ENCODE results near the gene ROBO2. TPM values are rescaled to one million over a fixed set of nuclear protein-coding genes. Genes with fewer than 3 reads are reported as not detected.

ROBO2 gene
- total RNA-seq, 6 donors from 2014 or later, result 12.0 to 29.1 (median 14.0) TPM

DNA sequence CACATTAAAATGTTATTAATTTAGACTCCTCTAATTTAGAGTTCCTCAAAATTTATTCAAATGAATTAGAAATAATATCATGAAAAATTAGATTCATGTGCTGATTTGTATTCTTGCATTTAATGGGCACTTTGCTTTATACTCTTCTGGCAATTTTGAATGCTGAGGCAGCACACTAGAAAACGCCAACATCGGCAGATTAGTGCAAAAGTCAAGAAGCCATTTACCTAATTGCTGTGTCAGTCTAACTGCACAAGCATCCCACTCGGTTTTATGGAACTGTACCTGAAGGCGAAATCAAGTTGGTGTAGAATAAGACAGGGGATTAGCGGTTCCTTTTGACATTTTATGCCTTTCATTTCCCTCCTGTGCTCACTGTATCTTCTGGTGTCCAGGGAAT is 382.0 kb downstream of the ROBO2 start:
- H3K27ac ChIP-seq, result no peak overlapping the region
- H3K4me1 ChIP-seq, result no peaks in the 10 kb centered on the region
- DNase-seq, result no peak
- no peaks in the 10 kb centered on the region for H3K27me3 ChIP-seq
- WGBS, 2 donors, result 85 to 87% methylated on average over 5 of the region's 5 CpGs
- no peak overlapping the region for H3K4me3 ChIP-seq
- H3K36me3 ChIP-seq, result no peaks in the 10 kb centered on the region
- TF ChIP-seq POLR2AphosphoS5 (IDR thresholded peaks at IDR 0.05) (no peak), EP300 (IDR thresholded peaks at IDR 0.05) (no peak), POLR2A (IDR thresholded peaks at IDR 0.05) (no peak)
- TF ChIP-seq, protein P1, sequence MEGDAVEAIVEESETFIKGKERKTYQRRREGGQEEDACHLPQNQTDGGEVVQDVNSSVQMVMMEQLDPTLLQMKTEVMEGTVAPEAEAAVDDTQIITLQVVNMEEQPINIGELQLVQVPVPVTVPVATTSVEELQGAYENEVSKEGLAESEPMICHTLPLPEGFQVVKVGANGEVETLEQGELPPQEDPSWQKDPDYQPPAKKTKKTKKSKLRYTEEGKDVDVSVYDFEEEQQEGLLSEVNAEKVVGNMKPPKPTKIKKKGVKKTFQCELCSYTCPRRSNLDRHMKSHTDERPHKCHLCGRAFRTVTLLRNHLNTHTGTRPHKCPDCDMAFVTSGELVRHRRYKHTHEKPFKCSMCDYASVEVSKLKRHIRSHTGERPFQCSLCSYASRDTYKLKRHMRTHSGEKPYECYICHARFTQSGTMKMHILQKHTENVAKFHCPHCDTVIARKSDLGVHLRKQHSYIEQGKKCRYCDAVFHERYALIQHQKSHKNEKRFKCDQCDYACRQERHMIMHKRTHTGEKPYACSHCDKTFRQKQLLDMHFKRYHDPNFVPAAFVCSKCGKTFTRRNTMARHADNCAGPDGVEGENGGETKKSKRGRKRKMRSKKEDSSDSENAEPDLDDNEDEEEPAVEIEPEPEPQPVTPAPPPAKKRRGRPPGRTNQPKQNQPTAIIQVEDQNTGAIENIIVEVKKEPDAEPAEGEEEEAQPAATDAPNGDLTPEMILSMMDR (IDR thresholded peaks at IDR 0.05), result no peak
- H3K9me3 ChIP-seq, result no peaks in the 10 kb centered on the region
- ATAC-seq (ENCODE audit: low FRiP score in 2 of 2), result no peak

DNA sequence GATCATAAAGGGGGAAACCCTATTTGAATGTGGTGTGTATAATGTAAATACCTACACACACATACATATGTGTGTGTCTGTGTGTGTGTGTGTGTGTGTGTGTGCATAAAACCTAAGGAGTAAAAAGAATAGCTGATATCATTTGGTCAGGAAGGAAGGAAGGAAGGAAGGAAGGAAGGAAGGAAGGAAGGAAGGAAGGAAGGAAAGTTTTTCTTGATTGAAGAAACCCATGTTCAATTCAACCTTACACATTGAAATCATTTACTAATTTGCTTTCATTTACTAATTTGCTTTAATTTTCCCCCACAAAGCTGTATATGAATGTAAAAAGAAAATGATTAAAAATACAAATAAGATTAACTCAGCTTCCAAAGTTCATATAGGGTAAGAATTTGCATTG is 386.6 kb downstream of the ROBO2 start:
- Histone ChIP-seq H3K4me1 (no peaks in the 10 kb centered on the region), H3K9me3 (no peaks in the 10 kb centered on the region), H3K27me3 (no peaks in the 10 kb centered on the region), H3K36me3 (no peaks in the 10 kb centered on the region), H3K4me3 (no peak overlapping the region), H3K27ac (no peak overlapping the region)
- DNase-seq (no peak), ATAC-seq (ENCODE audit: low FRiP score in 2 of 2) (no peak)
- no peak for TF ChIP-seq POLR2AphosphoS5 (IDR thresholded peaks at IDR 0.05)
- TF ChIP-seq EP300 (IDR thresholded peaks at IDR 0.05), result no peak
- TF ChIP-seq, protein P1 (IDR thresholded peaks at IDR 0.05), result no peak
- no peak for TF ChIP-seq POLR2A (IDR thresholded peaks at IDR 0.05)

DNA sequence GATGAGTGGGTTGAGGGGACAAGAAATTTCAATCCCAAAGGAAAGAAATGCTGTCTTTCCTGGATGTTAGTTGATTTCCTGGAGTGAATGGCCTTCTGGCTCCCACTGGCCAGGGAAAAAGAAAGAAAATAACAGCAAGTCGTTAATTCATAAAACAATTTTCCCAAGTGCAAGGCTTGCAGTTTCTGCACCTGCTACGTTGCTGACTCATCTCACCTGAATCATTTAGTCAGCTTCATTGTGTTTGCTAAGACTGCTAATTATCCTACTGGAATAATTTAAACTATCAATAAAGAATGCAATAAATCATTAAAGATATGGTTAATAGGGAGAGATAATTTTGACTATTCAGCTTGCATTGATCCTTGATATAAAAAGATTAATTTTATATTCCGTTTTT is 387.6 kb downstream of the ROBO2 start:
- DNase-seq, result no peak

DNA sequence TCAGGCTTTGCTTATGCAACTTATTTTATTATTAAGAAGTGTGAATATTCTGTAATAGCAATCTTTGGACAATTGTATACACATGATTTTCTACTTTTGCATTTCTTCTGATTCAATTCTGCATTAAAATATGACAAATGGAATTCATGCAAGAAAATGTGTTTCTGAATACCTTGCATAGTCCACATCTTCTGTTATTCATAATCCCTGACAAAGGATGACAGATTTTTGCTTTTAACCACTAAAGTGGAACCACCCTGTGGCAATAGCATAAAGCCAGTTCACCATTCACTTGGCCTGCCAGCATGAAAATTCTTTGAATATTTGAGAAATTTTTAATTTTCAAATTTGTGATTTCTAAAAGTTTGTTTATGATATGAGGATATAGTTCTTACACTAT is 397.0 kb downstream of the ROBO2 start:
- Histone ChIP-seq H3K27me3 (no peaks in the 10 kb centered on the region), H3K4me3 (no peak overlapping the region), H3K4me1 (no peaks in the 10 kb centered on the region), H3K36me3 (no peaks in the 10 kb centered on the region), H3K9me3 (no peaks in the 10 kb centered on the region), H3K27ac (no peak overlapping the region)
- no peak for DNase-seq
- no peak for TF ChIP-seq POLR2AphosphoS5 (IDR thresholded peaks at IDR 0.05)
- no peak for TF ChIP-seq EP300 (IDR thresholded peaks at IDR 0.05)
- TF ChIP-seq POLR2A (IDR thresholded peaks at IDR 0.05), result no peak
- TF ChIP-seq, protein P1 (IDR thresholded peaks at IDR 0.05), result no peak
- no peak for ATAC-seq (ENCODE audit: low FRiP score in 2 of 2)

More for the DNA sequence above, 387.6 kb downstream of the ROBO2 start:
- no peak for TF ChIP-seq POLR2A (IDR thresholded peaks at IDR 0.05)
- TF ChIP-seq EP300 (IDR thresholded peaks at IDR 0.05), result no peak
- TF ChIP-seq POLR2AphosphoS5 (IDR thresholded peaks at IDR 0.05), result no peak
- TF ChIP-seq, protein P1 (IDR thresholded peaks at IDR 0.05), result no peak
- H3K27ac ChIP-seq, result no peak overlapping the region
- H3K36me3 ChIP-seq, result no peaks in the 10 kb centered on the region
- no peaks in the 10 kb centered on the region for H3K4me1 ChIP-seq
- H3K9me3 ChIP-seq, result no peaks in the 10 kb centered on the region
- H3K4me3 ChIP-seq, result no peak overlapping the region
- WGBS, 2 donors, result 88 to 89% methylated on average over 3 of the region's 3 CpGs
- no peak for ATAC-seq (ENCODE audit: low FRiP score in 2 of 2)
- no peaks in the 10 kb centered on the region for H3K27me3 ChIP-seq

DNA sequence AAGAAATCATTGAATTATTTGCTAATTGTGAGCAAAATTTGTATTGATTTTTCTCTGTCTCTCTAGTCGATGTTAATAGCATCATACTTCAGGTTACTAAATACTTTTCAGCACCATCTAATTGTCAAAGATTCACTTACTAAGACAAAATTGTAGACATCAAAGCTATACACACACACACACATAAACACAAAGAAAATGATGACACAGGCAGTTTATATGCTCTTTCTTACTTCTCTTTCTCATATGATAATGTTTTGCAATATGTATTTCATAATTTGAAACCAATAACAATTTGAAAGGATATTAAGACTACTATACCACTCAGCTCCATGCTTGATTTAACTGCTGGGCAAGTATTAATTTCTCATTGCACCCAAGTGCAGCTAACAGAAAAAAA is 406.2 kb downstream of the ROBO2 start:
- 86 to 87% methylated on average over 1 of the region's 1 CpG for WGBS, 2 donors

More for the DNA sequence above, 406.2 kb downstream of the ROBO2 start:
- Histone ChIP-seq H3K4me1 (no peaks in the 10 kb centered on the region), H3K27me3 (no peaks in the 10 kb centered on the region), H3K27ac (no peak overlapping the region), H3K4me3 (no peak overlapping the region), H3K36me3 (no peaks in the 10 kb centered on the region), H3K9me3 (no peaks in the 10 kb centered on the region)
- no peak for DNase-seq
- no peak for TF ChIP-seq POLR2A (IDR thresholded peaks at IDR 0.05)
- no peak for TF ChIP-seq POLR2AphosphoS5 (IDR thresholded peaks at IDR 0.05)
- TF ChIP-seq, protein P1 (IDR thresholded peaks at IDR 0.05), result no peak
- TF ChIP-seq EP300 (IDR thresholded peaks at IDR 0.05), result no peak
- no peak for ATAC-seq (ENCODE audit: low FRiP score in 2 of 2)
